Loucy (cell line): ENCODE results near the gene NRCAM.

Experiments used
- CTCF ChIP-seq: fragments of 200-600 bp; sonication (generic); conservative IDR thresholded peaks from 2 replicates; pipeline ENCODE4 v1.5.1; 2014; ENCODE audit warnings: mild to moderate bottlenecking, antibody characterized with exemption, low read length
- EZH2phosphoT487 ChIP-seq: fragments of 200-600 bp; IDR thresholded peaks from 2 replicates; pipeline ENCODE4 v1.6.1; 2018; ENCODE audit warnings: antibody characterized with exemption, mild to moderate bottlenecking, moderate library complexity, borderline replicate concordance

GRCh38 chr7:108284349-108285002, 171.8 kb downstream of the NRCAM start:
- TF ChIP-seq CTCF (no peak), EZH2phosphoT487 (no peak)
